Fibroblast of villous mesenchyme (primary cell): ENCODE data around the gene CFH. TPM values are rescaled to one million over a fixed set of nuclear protein-coding genes. Genes with fewer than 3 reads are reported as not detected.
"Not testable (repeated sequence)": the region's sequence is repeated elsewhere in the genome, so short reads cannot be mapped to it uniquely, and the experiment has no call there.

Experiments used
- DNase-seq: peaks from one replicate; pipeline ENCODE4 v3.0.0-alpha.2; 2010; ENCODE audit warnings: low read depth
- H3K4me3 ChIP-seq: 2 replicates; pipeline ENCODE4 v1.5.1; 2011; ENCODE audit warnings: low read depth, mild to moderate bottlenecking, low read length
- total RNA-seq: library from RNA; depleted of rRNA; stranded (reverse); fragments of >200 nt; gene quantifications from 2 replicates; pipeline ENCODE4 v1.2.3, GENCODE V29; 2012
- TF ChIP-seq, protein P1 (sequence below): IDR thresholded peaks from 2 replicates; pipeline ENCODE4 v1.5.1; 2012; ENCODE audit warnings: low read depth, mild to moderate bottlenecking, low read length; ENCODE audit not compliant: insufficient read depth

Gene CFH
- total RNA-seq, 1 donor = 99.3 TPM

DNA sequence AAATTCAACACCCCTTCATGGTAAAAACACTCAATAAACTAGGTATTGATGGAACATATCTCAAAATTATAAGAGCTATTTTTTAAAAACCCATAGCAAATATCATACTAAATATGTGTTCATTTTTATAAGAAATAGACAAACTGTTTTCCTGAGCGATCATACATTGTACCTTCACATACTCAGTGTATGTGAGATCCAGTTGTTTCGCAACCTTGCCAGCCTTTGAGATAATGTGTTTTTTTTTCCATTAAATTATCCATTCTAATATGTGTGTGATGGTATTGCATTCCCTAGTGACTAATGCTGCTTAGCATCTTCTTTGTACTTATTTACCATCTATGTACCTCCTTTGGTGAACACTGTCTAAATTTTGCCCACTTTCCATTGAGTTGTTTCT, 47.1 kb downstream of the CFH start:
- no peak for DNase-seq
- TF ChIP-seq, protein P1, sequence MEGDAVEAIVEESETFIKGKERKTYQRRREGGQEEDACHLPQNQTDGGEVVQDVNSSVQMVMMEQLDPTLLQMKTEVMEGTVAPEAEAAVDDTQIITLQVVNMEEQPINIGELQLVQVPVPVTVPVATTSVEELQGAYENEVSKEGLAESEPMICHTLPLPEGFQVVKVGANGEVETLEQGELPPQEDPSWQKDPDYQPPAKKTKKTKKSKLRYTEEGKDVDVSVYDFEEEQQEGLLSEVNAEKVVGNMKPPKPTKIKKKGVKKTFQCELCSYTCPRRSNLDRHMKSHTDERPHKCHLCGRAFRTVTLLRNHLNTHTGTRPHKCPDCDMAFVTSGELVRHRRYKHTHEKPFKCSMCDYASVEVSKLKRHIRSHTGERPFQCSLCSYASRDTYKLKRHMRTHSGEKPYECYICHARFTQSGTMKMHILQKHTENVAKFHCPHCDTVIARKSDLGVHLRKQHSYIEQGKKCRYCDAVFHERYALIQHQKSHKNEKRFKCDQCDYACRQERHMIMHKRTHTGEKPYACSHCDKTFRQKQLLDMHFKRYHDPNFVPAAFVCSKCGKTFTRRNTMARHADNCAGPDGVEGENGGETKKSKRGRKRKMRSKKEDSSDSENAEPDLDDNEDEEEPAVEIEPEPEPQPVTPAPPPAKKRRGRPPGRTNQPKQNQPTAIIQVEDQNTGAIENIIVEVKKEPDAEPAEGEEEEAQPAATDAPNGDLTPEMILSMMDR = no peak
- H3K4me3 ChIP-seq = no peak overlapping the region

GRCh38 chr1:196701144-196701543, 49.3 kb downstream of the CFH start:
- TF ChIP-seq, protein P1 = no peak
- DNase-seq = no peak
- H3K4me3 ChIP-seq = no peak overlapping the region

DNA sequence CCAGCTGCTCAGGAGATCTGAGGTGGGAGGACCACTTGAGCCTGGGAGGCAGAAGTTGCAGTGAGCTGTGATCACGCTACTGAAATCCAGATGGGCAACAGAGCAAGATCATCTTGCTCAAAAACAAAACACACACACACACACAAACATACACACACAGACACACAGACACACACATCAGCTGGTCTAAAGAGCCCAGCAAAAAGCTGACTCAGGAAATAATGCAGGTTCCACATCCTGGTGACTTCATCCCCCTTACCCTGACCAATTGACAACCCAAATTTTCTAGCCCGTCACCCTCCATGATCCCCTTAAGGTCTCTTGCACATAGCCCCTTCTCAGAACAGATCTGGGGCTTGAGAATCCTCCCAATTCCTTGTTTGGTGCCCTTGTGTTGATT, 58.0 kb downstream of the CFH start:
- not testable (repeated sequence) for H3K4me3 ChIP-seq, DNase-seq

DNA sequence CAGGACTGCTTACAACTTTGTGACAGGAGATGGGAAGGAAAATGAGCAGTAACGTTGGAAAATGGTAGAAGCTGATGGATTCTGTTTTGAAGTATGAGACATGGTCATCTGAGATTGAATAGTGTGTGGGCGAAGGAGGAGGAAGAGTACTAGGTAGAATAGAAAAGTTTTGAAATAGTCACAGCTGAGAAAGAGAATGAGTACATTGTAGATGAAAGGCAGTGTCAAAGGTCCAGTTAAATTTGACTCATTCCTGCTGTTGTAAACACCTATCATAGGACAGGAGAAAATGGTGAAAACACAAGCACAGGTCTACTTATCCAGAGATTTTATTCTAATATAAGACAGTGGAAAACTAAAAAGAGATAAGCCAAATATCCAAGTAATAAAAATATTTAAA, 66.0 kb downstream of the CFH start:
- no peak overlapping the region for H3K4me3 ChIP-seq
- DNase-seq = no peak
- TF ChIP-seq, protein P1 = no peak

DNA sequence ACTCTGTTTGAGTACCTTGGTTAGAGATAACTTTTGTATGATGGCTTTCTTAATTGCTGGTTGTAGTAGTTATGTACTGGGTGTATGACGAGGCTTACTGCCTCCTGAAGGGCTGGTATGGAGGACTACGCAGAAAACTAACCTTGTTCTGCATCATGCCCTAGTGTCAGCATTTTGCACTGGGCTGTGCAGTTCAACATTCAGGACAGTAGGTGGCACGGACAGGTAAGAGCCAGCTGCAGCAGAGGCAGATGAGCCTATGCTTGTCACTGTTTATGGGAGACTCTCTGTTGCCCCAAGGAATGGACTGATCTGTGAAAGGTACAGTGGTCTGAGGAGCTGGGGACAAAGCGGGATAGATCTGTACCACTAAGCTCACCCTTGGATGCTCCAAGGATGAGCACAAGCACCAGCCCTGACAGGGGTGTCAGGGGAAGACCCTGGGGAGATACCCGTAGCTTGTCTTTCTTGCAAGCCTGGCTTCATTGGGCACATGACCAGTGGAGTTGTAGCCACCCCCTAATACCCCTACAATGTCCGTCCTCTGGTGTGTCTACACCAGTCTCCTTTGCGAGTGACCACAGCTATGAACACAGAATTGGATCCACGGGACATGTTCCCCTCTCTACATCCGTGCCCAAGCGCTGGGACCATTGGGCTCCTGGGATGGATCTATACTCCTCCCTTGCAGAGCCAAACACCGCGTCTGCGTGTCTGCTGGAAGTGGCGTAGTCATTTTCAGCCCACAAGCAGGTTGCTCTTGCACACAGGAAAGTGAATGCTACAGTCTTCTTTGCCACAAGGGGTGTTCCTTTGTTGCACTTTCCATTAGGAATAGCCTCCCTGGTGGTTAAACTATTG, 71.7 kb downstream of the CFH start:
- TF ChIP-seq, protein P1 = peak; percentile 64
- no peak overlapping the region for H3K4me3 ChIP-seq
- DNase-seq = peak; percentile 29

DNA sequence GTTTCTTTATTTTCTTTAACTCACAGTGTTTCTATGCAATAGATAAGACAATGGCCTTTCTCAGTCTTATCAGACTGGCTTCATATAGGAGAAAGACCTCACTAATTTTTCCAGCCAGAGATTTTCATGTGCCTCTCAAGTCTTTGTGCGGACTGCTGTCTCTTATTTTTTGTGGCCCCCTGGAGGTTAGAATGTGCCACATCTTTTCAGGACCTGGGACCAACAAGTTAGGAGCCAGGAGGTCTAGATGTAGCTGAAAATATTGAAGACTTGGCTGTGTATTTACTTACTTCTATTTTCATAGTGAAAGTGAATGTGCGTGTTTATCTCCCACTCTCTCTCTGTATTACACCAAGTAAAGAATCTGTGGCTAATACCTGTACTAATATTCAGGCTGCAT, 80.7 kb downstream of the CFH start:
- H3K4me3 ChIP-seq = no peak overlapping the region
- TF ChIP-seq, protein P1 = no peak
- DNase-seq = no peak

DNA sequence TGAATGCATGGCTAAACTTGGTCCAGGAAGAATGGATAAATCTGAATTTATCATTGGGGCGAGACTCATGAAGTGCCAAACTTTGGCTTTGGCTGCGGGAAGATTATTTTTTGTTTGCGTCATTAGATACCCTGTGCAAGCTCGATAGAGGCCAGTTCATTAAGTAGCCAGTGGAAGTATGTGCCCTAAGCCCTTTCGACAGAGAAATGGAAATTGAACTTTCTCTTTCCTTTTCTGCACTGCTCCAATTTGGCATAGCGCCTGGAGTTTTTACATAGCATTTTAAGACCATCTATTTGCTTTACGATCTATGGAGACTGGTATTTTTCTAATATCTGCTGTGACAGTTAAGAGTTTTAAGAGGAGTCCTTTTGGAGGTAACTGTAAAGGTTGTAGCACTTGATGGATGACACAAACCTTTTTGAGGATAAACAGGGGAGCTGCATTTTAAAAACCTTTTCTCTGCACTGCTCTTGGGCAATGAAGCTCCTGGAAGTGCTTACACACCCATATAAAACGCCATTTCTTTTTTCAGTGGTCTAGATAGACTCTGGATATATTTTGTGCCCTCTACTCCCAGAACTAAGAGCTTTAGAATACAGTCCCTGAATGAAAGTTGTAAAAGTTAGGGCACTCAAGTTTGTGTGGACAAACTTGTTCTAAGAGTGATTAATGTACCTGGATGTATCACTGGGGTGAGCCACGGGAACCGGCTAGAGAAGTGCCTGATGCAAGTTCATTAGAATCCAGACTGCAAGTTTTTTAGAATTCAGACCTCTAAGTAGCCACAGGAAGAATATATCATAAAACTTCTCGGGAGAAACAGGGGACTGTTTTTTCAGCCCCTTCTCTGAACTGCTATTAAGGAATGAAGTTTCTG, 81.5 kb downstream of the CFH start:
- TF ChIP-seq, protein P1 = no peak
- H3K4me3 ChIP-seq = no peak overlapping the region
- DNase-seq = peak; percentile 10
